ENCODE results near the gene SORCS2. TPM values are rescaled to one million over a fixed set of nuclear protein-coding genes. Genes with fewer than 3 reads are reported as not detected.

Gene SORCS2
- total RNA-seq, 2 donors from 2014 or later = 0.68 to 0.92 TPM

- DNase-seq (ENCODE audit: low spot score) = no peak
- Histone ChIP-seq H3K27me3 (replicated peaks; ENCODE audit: insufficient read depth) (no peaks in the 10 kb centered on the region), H3K36me3 (no peaks in the 10 kb centered on the region), H3K27ac (no peak overlapping the region), H3K4me3 (no peak overlapping the region), H3K9me3 (no peaks in the 10 kb centered on the region), H3K4me1 (ENCODE audit: control insufficient read depth in 1 of 2, low read depth in 2 of 2) (no peaks in the 10 kb centered on the region)
- TF ChIP-seq CTCF (IDR thresholded peaks at IDR 0.05) = no peak
- ATAC-seq (ENCODE audit: insufficient number of reproducible peaks, low FRiP score, low read depth) = no peak
These were observed 234.3 kb downstream of the SORCS2 start for GRCh38 chr4:7426525-7427171.

- no peak for DNase-seq (ENCODE audit: low spot score)
- no peak overlapping the region for H3K4me3 ChIP-seq
These were observed 235.0 kb downstream of the SORCS2 start for GRCh38 chr4:7427361-7427760.

GRCh38 chr4:7427831-7428260, 235.5 kb downstream of the SORCS2 start:
- Histone ChIP-seq H3K4me1 (ENCODE audit: control insufficient read depth in 1 of 2, low read depth in 2 of 2) (no peaks in the 10 kb centered on the region), H3K27ac (no peak overlapping the region), H3K27me3 (replicated peaks; ENCODE audit: insufficient read depth) (no peaks in the 10 kb centered on the region), H3K9me3 (no peaks in the 10 kb centered on the region), H3K4me3 (no peak overlapping the region), H3K36me3 (no peaks in the 10 kb centered on the region)
- TF ChIP-seq CTCF (IDR thresholded peaks at IDR 0.05) = no peak
- DNase-seq (ENCODE audit: low spot score) (no peak), ATAC-seq (ENCODE audit: insufficient number of reproducible peaks, low FRiP score, low read depth) (no peak)

More at GRCh38 chr4:7427361-7427760, 235.0 kb downstream of the SORCS2 start:
- H3K36me3 ChIP-seq = no peaks in the 10 kb centered on the region
- H3K27me3 ChIP-seq (replicated peaks; ENCODE audit: insufficient read depth) = no peaks in the 10 kb centered on the region
- no peak for ATAC-seq (ENCODE audit: insufficient number of reproducible peaks, low FRiP score, low read depth)
- H3K4me1 ChIP-seq (ENCODE audit: control insufficient read depth in 1 of 2, low read depth in 2 of 2) = no peaks in the 10 kb centered on the region
- H3K9me3 ChIP-seq = no peaks in the 10 kb centered on the region
- H3K27ac ChIP-seq = no peak overlapping the region
- no peak for TF ChIP-seq CTCF (IDR thresholded peaks at IDR 0.05)

GRCh38 chr4:7428261-7429068, 236.1 kb downstream of the SORCS2 start:
- Histone ChIP-seq H3K4me1 (ENCODE audit: control insufficient read depth in 1 of 2, low read depth in 2 of 2) (no peaks in the 10 kb centered on the region), H3K4me3 (no peak overlapping the region), H3K36me3 (no peaks in the 10 kb centered on the region), H3K27ac (no peak overlapping the region), H3K9me3 (no peaks in the 10 kb centered on the region), H3K27me3 (replicated peaks; ENCODE audit: insufficient read depth) (no peaks in the 10 kb centered on the region)
- TF ChIP-seq CTCF (IDR thresholded peaks at IDR 0.05) = no peak
- DNase-seq (ENCODE audit: low spot score) (no peak), ATAC-seq (ENCODE audit: insufficient number of reproducible peaks, low FRiP score, low read depth) (no peak)

GRCh38 chr4:7429069-7429416, 236.7 kb downstream of the SORCS2 start:
- TF ChIP-seq CTCF (IDR thresholded peaks at IDR 0.05) = no peak
- DNase-seq (ENCODE audit: low spot score) = no peak
- no peaks in the 10 kb centered on the region for H3K9me3 ChIP-seq

More at GRCh38 chr4:7429069-7429416, 236.7 kb downstream of the SORCS2 start:
- no peaks in the 10 kb centered on the region for H3K27me3 ChIP-seq (replicated peaks; ENCODE audit: insufficient read depth)
- no peaks in the 10 kb centered on the region for H3K4me1 ChIP-seq (ENCODE audit: control insufficient read depth in 1 of 2, low read depth in 2 of 2)
- H3K4me3 ChIP-seq = no peak overlapping the region
- H3K27ac ChIP-seq = no peak overlapping the region
- ATAC-seq (ENCODE audit: insufficient number of reproducible peaks, low FRiP score, low read depth) = no peak
- no peaks in the 10 kb centered on the region for H3K36me3 ChIP-seq
